H9 (cell line): ENCODE data around the gene SYMPK. TPM values are rescaled to one million over a fixed set of nuclear protein-coding genes. Genes with fewer than 3 reads are reported as not detected.
A peak's percentile ranks its signal among the peaks of the same experiment; 100 is the strongest.
"Not testable (repeated sequence)": the region's sequence is repeated elsewhere in the genome, so short reads cannot be mapped to it uniquely, and the experiment has no call there.

Source experiments
- DNase-seq: peaks from one replicate; pipeline ENCODE4 v3.0.0-alpha.2; 2017
- H2AFZ ChIP-seq: one replicate; pipeline ENCODE4 v1.6.1; 2013; ENCODE audit warnings: mild to moderate bottlenecking, low read length, control low read depth, moderate library complexity
- H2AK5ac ChIP-seq: 2 replicates; pipeline ENCODE4 v1.6.1; 2013; ENCODE audit warnings: low read length, control low read depth, mixed read lengths; ENCODE audit not compliant: insufficient read length
- H2BK120ac ChIP-seq: one replicate; pipeline ENCODE4 v1.6.1; 2013; ENCODE audit warnings: low read depth, mild to moderate bottlenecking, low read length, control low read depth, inconsistent platforms; ENCODE audit not compliant: poor library complexity, severe bottlenecking
- H2BK12ac ChIP-seq: 2 replicates; pipeline ENCODE4 v1.6.1; 2013; ENCODE audit warnings: low read length, control low read depth, mixed read lengths, low read depth; ENCODE audit not compliant: insufficient read length
- H2BK15ac ChIP-seq: 2 replicates; pipeline ENCODE4 v1.6.1; 2013; ENCODE audit warnings: low read depth, low read length, control low read depth
- H2BK20ac ChIP-seq: one replicate; pipeline ENCODE4 v1.6.1; 2013; ENCODE audit warnings: low read depth, mild to moderate bottlenecking, low read length, control low read depth, inconsistent platforms; ENCODE audit not compliant: poor library complexity, severe bottlenecking
- H2BK5ac ChIP-seq: 2 replicates; pipeline ENCODE4 v1.6.1; 2013; ENCODE audit warnings: low read length, control low read depth, mixed read lengths; ENCODE audit not compliant: insufficient read length
- H3K14ac ChIP-seq: 2 replicates; pipeline ENCODE4 v1.6.1; 2013; ENCODE audit warnings: low read length, control low read depth; ENCODE audit not compliant: insufficient read depth
- H3K18ac ChIP-seq: 2 replicates; pipeline ENCODE4 v1.6.1; 2013; ENCODE audit warnings: low read depth, mild to moderate bottlenecking, mixed read lengths, low read length, control low read depth; ENCODE audit not compliant: insufficient read length
- H3K23ac ChIP-seq: 2 replicates; pipeline ENCODE4 v1.6.1; 2013; ENCODE audit warnings: low read length, control low read depth, mixed read lengths, low read depth; ENCODE audit not compliant: insufficient read length
- H3K23me2 ChIP-seq: 2 replicates; pipeline ENCODE4 v1.6.1; 2013; ENCODE audit warnings: low read depth, mild to moderate bottlenecking, mixed read lengths, low read length, control low read depth; ENCODE audit not compliant: insufficient read length, poor library complexity, severe bottlenecking
- H3K27ac ChIP-seq: 2 replicates; pipeline ENCODE4 v1.5.1; 2013; ENCODE audit warnings: low read length, control low read depth, mixed read lengths, low read depth; ENCODE audit not compliant: insufficient read length
- H3K27me3 ChIP-seq: 2 replicates; pipeline ENCODE4 v1.6.1; 2013; ENCODE audit warnings: low read length, control low read depth, inconsistent platforms; ENCODE audit not compliant: insufficient read depth
- H3K4ac ChIP-seq: 2 replicates; pipeline ENCODE4 v1.6.1; 2013; ENCODE audit warnings: low read depth, mild to moderate bottlenecking, control low read depth, inconsistent platforms, low read length, moderate library complexity
- H3K4me1 ChIP-seq: 2 replicates; pipeline ENCODE4 v1.6.1; 2013; ENCODE audit warnings: low read length, control low read depth, inconsistent platforms; ENCODE audit not compliant: insufficient read depth
- H3K4me2 ChIP-seq: 2 replicates; pipeline ENCODE4 v1.6.1; 2013; ENCODE audit warnings: low read length, control low read depth, mixed read lengths; ENCODE audit not compliant: insufficient read length, insufficient read depth
- H3K56ac ChIP-seq: 2 replicates; pipeline ENCODE4 v1.6.1; 2013; ENCODE audit warnings: low read depth, mild to moderate bottlenecking, mixed read lengths, low read length, control low read depth; ENCODE audit not compliant: insufficient read length
- H3K79me1 ChIP-seq: 2 replicates; pipeline ENCODE4 v1.6.1; 2013; ENCODE audit warnings: low read depth, mild to moderate bottlenecking, moderate library complexity, low read length, control low read depth, inconsistent platforms; ENCODE audit not compliant: insufficient read depth, poor library complexity, severe bottlenecking
- H3K79me2 ChIP-seq: 2 replicates; pipeline ENCODE4 v1.6.1; 2013; ENCODE audit warnings: low read length, control low read depth, inconsistent platforms; ENCODE audit not compliant: insufficient read depth
- H3K9ac ChIP-seq: 2 replicates; pipeline ENCODE4 v1.6.1; 2013; ENCODE audit warnings: low read length, control low read depth, mixed read lengths; ENCODE audit not compliant: insufficient read length; ENCODE audit errors: extremely low read depth
- H3K9me3 ChIP-seq: one replicate; pipeline ENCODE4 v1.6.1; 2013; ENCODE audit warnings: low read depth, low read length, inconsistent platforms; ENCODE audit not compliant: control insufficient read depth
- H3T11ph ChIP-seq: one replicate; pipeline ENCODE4 v1.6.1; 2013; ENCODE audit warnings: mild to moderate bottlenecking, low read length, control low read depth, inconsistent platforms
- H4K20me1 ChIP-seq: one replicate; pipeline ENCODE4 v1.6.1; 2013; ENCODE audit not compliant: control insufficient read depth, insufficient read length, insufficient read depth
- H4K5ac ChIP-seq: 2 replicates; pipeline ENCODE4 v1.6.1; 2013; ENCODE audit warnings: low read depth, mild to moderate bottlenecking, mixed read lengths, low read length, control low read depth; ENCODE audit not compliant: insufficient read length
- H4K8ac ChIP-seq: replicated peaks from 2 replicates; pipeline ENCODE4 v1.6.1; 2013; ENCODE audit warnings: low read length, control low read depth, mixed read lengths, low read depth; ENCODE audit not compliant: insufficient read length
- H4K91ac ChIP-seq: 2 replicates; pipeline ENCODE4 v1.6.1; 2013; ENCODE audit warnings: low read depth, mild to moderate bottlenecking, moderate library complexity, mixed read lengths, low read length, control low read depth; ENCODE audit not compliant: insufficient read length
- H3K27ac Mint-ChIP-seq, 3 experiments: 2 replicates in 2 of 3; 3 replicates in 1 of 3; pipeline ENCODE4 v1.8.0; 2020 to 2021; ENCODE audit warnings: mixed read lengths in 3 of 3, mild to moderate bottlenecking in 1 of 3, moderate library complexity in 1 of 3
- H3K27me3 Mint-ChIP-seq: 2 replicates; pipeline ENCODE4 v1.8.0; 2021; ENCODE audit warnings: low read depth, mild to moderate bottlenecking, moderate library complexity, mixed read lengths
- H3K36me3 Mint-ChIP-seq, 3 experiments: 2 replicates in 2 of 3; 3 replicates in 1 of 3; pipeline ENCODE4 v1.8.0; 2020 to 2021; ENCODE audit warnings: low read depth in 3 of 3, mixed read lengths in 3 of 3; ENCODE audit not compliant: insufficient read depth in 1 of 3
- H3K4me1 Mint-ChIP-seq, 2 experiments: 2 replicates each; pipeline ENCODE4 v1.8.0; 2020; ENCODE audit warnings: mixed read lengths in 2 of 2
- H3K4me3 Mint-ChIP-seq, 2 experiments: 2 replicates in 1 of 2; 3 replicates in 1 of 2; pipeline ENCODE4 v1.8.0; 2020 to 2021; ENCODE audit warnings: mild to moderate bottlenecking in 2 of 2, mixed read lengths in 2 of 2, moderate library complexity in 1 of 2
- H3K9me3 Mint-ChIP-seq, 2 experiments: 2 replicates in 1 of 2; 3 replicates in 1 of 2; pipeline ENCODE4 v1.8.0; 2020; ENCODE audit warnings: mild to moderate bottlenecking in 2 of 2, mixed read lengths in 2 of 2, moderate library complexity in 1 of 2
- WGBS: extraction: QIAGEN DNeasy Blood & Tissue Kit; methylation state at CpG from one replicate; pipeline ENCODE4 v1.1.7; 2013; ENCODE audit warnings: missing lambda C conversion rate, low lambda C conversion rate, mixed read lengths; ENCODE audit not compliant: insufficient read length; ENCODE audit errors: extremely low coverage; 5-methylcytosine and 5-hydroxymethylcytosine counted together
- total RNA-seq: library from RNA; stranded (reverse); gene quantifications from 2 replicates; pipeline ENCODE4 v1.2.1, GENCODE V29; 2021
- TF ChIP-seq, protein P1 (sequence below): fragments of 200-600 bp; sonication (generic); conservative IDR thresholded peaks from 3 replicates; pipeline ENCODE4 v1.8.0; 2021; ENCODE audit warnings: antibody characterized with exemption, mild to moderate bottlenecking

The SYMPK gene
- total RNA-seq, 1 experiment from 2014 or later = 104 TPM

GRCh38 chr19:45800070-45800553, 62.8 kb downstream of the SYMPK start:
- peaks cover 46% of the 10 kb centered on the region for H3K27me3 Mint-ChIP-seq
- no peak for DNase-seq
- Histone ChIP-seq H3K27ac (no peak overlapping the region), H4K20me1 (no peaks in the 10 kb centered on the region), H3K18ac (no peak overlapping the region), H3K14ac (no peak overlapping the region), H3K23me2 (no peaks in the 10 kb centered on the region), H3K4ac (no peak overlapping the region), H4K91ac (no peak overlapping the region), H2BK5ac (no peak overlapping the region), H3T11ph (no peak overlapping the region), H3K4me1 (no peaks in the 10 kb centered on the region), H3K23ac (no peak overlapping the region), H3K9me3 (no peaks in the 10 kb centered on the region), H3K56ac (no peak overlapping the region), H2BK15ac (no peak overlapping the region), H2BK12ac (no peak overlapping the region), H3K4me2 (no peak overlapping the region), H3K79me1 (no peaks in the 10 kb centered on the region), H2AK5ac (no peak overlapping the region), H4K5ac (no peak overlapping the region), H2AFZ (no peak overlapping the region), H3K79me2 (no peaks in the 10 kb centered on the region), H4K8ac (no peak overlapping the region), H2BK120ac (no peak overlapping the region), H3K9ac (no peak overlapping the region), H3K27me3 (no peaks in the 10 kb centered on the region), H2BK20ac (no peak overlapping the region)
- H3K4me1 Mint-ChIP-seq = peaks cover 8 to 21% of the 10 kb centered on the region in 2 experiments
- no peaks in the 10 kb centered on the region for H3K36me3 Mint-ChIP-seq
- TF ChIP-seq, protein P1, sequence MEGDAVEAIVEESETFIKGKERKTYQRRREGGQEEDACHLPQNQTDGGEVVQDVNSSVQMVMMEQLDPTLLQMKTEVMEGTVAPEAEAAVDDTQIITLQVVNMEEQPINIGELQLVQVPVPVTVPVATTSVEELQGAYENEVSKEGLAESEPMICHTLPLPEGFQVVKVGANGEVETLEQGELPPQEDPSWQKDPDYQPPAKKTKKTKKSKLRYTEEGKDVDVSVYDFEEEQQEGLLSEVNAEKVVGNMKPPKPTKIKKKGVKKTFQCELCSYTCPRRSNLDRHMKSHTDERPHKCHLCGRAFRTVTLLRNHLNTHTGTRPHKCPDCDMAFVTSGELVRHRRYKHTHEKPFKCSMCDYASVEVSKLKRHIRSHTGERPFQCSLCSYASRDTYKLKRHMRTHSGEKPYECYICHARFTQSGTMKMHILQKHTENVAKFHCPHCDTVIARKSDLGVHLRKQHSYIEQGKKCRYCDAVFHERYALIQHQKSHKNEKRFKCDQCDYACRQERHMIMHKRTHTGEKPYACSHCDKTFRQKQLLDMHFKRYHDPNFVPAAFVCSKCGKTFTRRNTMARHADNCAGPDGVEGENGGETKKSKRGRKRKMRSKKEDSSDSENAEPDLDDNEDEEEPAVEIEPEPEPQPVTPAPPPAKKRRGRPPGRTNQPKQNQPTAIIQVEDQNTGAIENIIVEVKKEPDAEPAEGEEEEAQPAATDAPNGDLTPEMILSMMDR = no peak
- no CpG with 5 or more reads among the region's 8 CpGs for WGBS
- H3K4me3 Mint-ChIP-seq = no peak overlapping the region; a peak in 1 of 5 replicates
- H3K27ac Mint-ChIP-seq = peak overlapping the region in 1 of 3 experiments; percentile 52; a peak in 1 of 7 replicates
- no peaks in the 10 kb centered on the region; a peak in 1 of 5 replicates for H3K9me3 Mint-ChIP-seq

GRCh38 chr19:45799541-45799940, 63.4 kb downstream of the SYMPK start:
- not testable (repeated sequence) for H2BK120ac ChIP-seq, H3K27me3 ChIP-seq, H2BK12ac ChIP-seq, H3K4me3 Mint-ChIP-seq, H2BK20ac ChIP-seq, H3T11ph ChIP-seq, H2BK15ac ChIP-seq, H3K9me3 ChIP-seq, H3K36me3 Mint-ChIP-seq, DNase-seq, H2BK5ac ChIP-seq, H3K23me2 ChIP-seq, H3K4me1 ChIP-seq, H4K5ac ChIP-seq, H3K23ac ChIP-seq, H2AFZ ChIP-seq, H3K9me3 Mint-ChIP-seq, H3K14ac ChIP-seq, H3K27ac Mint-ChIP-seq, H2AK5ac ChIP-seq, H4K91ac ChIP-seq, H3K27ac ChIP-seq, H3K9ac ChIP-seq, H3K4ac ChIP-seq, H3K79me1 ChIP-seq, H3K56ac ChIP-seq, H4K20me1 ChIP-seq, H3K4me2 ChIP-seq, H3K18ac ChIP-seq, H4K8ac ChIP-seq, H3K79me2 ChIP-seq
- no CpG with 5 or more reads among the region's 5 CpGs for whole genome bisulfite sequencing
- H3K27me3 Mint-ChIP-seq = peaks cover 46% of the 10 kb centered on the region
- H3K4me1 Mint-ChIP-seq = peaks cover 8 to 21% of the 10 kb centered on the region in 2 experiments
